Activated T-helper 1 cell treated with anti-CD3 and anti-CD28 coated beads, Interleukin-12 subunit alpha, Interleukin-12 subunit beta, Interleukin-2, Interleukin-4 antibody, amounts not matched to agents 30 ng/mL and 10 ng/mL and 1 ng/mL, durations not matched to agents 14 hours and 24 hours and 36 hours (primary cell): ENCODE data around the gene SSH3. TPM values are rescaled to one million over a fixed set of nuclear protein-coding genes. Genes with fewer than 3 reads are reported as not detected.
"Not testable (repeated sequence)": the region's sequence is repeated elsewhere in the genome, so short reads cannot be mapped to it uniquely, and the experiment has no call there.

ENCODE experiments used
- DNase-seq: peaks from one replicate; pipeline ENCODE4 v3.0.0; 2021; ENCODE audit warnings: low spot score
- H3K27ac Mint-ChIP-seq: one replicate; pipeline ENCODE4 v1.8.0; 2021; ENCODE audit warnings: mild to moderate bottlenecking, mixed read lengths
- H3K27me3 Mint-ChIP-seq: one replicate; pipeline ENCODE4 v1.8.0; 2022; ENCODE audit warnings: mild to moderate bottlenecking, moderate library complexity, mixed read lengths; ENCODE audit not compliant: insufficient read depth
- H3K36me3 Mint-ChIP-seq: one replicate; pipeline ENCODE4 v1.8.0; 2021; ENCODE audit warnings: low read depth, mixed read lengths
- H3K4me1 Mint-ChIP-seq: one replicate; pipeline ENCODE4 v1.8.0; 2021; ENCODE audit warnings: low read depth, mixed read lengths
- H3K4me3 Mint-ChIP-seq: one replicate; pipeline ENCODE4 v1.8.0; 2021; ENCODE audit warnings: mild to moderate bottlenecking, moderate library complexity, mixed read lengths
- H3K9me3 Mint-ChIP-seq: one replicate; pipeline ENCODE4 v1.8.0; 2021; ENCODE audit warnings: mixed read lengths
- intact Hi-C: fragments of 100-400 bp; cut with micrococcal nuclease; formaldehyde crosslinking; loops from one replicate; pipeline ENCODE4 v1.15.1; 2024
- total RNA-seq: library from RNA; stranded (reverse); gene quantifications from 2 replicates; pipeline ENCODE4 v1.2.3, GENCODE V29; 2022

The SSH3 gene, protein sequence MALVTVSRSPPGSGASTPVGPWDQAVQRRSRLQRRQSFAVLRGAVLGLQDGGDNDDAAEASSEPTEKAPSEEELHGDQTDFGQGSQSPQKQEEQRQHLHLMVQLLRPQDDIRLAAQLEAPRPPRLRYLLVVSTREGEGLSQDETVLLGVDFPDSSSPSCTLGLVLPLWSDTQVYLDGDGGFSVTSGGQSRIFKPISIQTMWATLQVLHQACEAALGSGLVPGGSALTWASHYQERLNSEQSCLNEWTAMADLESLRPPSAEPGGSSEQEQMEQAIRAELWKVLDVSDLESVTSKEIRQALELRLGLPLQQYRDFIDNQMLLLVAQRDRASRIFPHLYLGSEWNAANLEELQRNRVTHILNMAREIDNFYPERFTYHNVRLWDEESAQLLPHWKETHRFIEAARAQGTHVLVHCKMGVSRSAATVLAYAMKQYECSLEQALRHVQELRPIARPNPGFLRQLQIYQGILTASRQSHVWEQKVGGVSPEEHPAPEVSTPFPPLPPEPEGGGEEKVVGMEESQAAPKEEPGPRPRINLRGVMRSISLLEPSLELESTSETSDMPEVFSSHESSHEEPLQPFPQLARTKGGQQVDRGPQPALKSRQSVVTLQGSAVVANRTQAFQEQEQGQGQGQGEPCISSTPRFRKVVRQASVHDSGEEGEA
- total RNA-seq: 9.2 and 9.4 TPM in 2 replicates

DNA sequence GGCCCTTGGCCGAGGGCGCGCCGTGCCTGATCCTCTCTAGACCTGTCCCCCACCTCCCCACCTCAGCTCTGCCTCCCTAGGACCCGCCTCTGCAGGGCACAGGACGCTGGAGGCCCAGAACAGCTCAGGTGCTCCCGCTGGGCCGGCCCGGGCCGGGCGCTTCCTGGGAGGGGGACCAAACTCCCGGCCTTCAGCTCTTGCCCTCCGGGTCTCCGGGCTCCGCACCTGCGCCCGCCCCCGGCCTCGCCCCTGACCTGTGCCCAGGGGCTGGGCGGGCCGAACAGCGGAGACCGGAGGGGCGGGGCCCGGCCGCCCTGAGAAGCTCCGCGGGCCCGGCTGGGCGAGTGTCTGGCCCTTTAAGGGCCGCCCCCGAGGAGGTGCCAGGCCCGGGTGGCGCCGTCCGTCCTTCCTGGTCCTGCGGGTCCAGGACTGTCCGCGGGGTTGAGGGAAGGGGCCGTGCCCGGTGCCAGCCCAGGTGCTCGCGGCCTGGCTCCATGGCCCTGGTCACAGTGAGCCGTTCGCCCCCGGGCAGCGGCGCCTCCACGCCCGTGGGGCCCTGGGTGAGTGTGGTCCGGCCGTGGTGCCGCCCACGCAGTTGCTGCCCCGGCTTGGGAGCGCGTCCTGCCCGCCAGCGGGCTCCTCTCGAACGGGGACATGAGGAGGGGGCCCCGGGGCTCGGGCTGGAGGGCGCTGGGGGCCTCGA is at the start of gene SSH3:
Gene SSH3, plus strand, starts transcription at position 399 of the 703 bp plus-strand sequence. Its CDS starts 96 bp downstream, at position 495.
- Mint-ChIP-seq H3K4me3 (peak within 1 kb of the TSS; percentile 15), H3K9me3 (no peaks in the 10 kb centered on the region), H3K27me3 (no peaks in the 10 kb centered on the region), H3K36me3 (peaks cover 13% of the 10 kb centered on the region), H3K4me1 (peaks cover 11% of the 10 kb centered on the region), H3K27ac (no peak within 1 kb of the TSS)
- intact Hi-C loops: loop anchor here (1.0 to 2.0 kb wide), 3 partner anchors 10 to 14 kb away; partner anchors contain the start of gene ANKRD13D
- DNase-seq: no peak

DNA sequence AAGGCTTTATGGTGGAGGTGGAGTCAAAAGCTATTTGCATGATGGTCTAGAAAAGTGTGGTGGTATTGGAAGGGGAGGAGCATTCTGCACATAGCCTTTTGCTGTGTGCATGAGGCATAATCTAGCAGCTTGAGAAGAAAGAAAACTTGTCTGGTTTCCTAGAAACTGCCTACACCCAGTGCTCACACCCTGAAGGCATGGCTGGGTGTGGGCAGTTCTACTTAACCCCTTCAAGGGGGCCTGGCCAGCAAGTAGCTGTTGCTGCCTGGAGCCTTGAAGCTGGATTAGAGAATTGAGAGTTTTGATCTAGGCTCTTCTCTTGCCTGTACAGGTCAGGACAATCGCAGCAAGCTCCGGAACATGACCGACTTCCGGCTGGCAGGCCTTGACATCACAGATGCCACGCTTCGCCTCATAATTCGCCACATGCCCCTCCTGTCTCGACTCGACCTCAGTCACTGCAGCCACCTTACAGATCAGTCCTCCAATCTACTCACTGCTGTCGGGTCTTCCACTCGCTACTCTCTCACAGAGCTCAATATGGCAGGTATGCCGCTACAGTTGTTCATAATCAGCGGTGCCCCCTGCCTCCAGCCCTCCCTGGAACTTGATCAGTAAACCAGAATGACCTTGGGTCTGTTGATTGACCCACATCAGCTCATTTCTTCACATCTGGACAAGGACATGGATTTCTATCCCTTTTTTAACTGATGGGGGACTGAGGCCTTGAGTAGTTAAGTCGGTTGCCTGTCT is 49.3 kb upstream of the SSH3 start:
- H3K27ac Mint-ChIP-seq: peak overlapping the region; percentile 79
- H3K9me3 Mint-ChIP-seq: no peaks in the 10 kb centered on the region
- peaks cover 78% of the 10 kb centered on the region for H3K36me3 Mint-ChIP-seq
- no peaks in the 10 kb centered on the region for H3K27me3 Mint-ChIP-seq
- H3K4me3 Mint-ChIP-seq: peak overlapping the region; percentile 20
- H3K4me1 Mint-ChIP-seq: peaks cover 52% of the 10 kb centered on the region
- no peak for DNase-seq
- intact Hi-C loops: loop anchor here (1.0 kb wide), 2 partner anchors 8 to 13 kb away; no protein-coding TSS in a partner anchor

- Mint-ChIP-seq H3K9me3 (no peaks in the 10 kb centered on the region), H3K4me1 (peaks cover 45% of the 10 kb centered on the region), H3K4me3 (no peak overlapping the region), H3K27me3 (no peaks in the 10 kb centered on the region), H3K36me3 (peaks cover 70% of the 10 kb centered on the region), H3K27ac (no peak overlapping the region)
- intact Hi-C loops: no loop called here
- no peak for DNase-seq
Observed at GRCh38 chr11:67254798-67255197, 48.5 kb upstream of the SSH3 start.

DNA sequence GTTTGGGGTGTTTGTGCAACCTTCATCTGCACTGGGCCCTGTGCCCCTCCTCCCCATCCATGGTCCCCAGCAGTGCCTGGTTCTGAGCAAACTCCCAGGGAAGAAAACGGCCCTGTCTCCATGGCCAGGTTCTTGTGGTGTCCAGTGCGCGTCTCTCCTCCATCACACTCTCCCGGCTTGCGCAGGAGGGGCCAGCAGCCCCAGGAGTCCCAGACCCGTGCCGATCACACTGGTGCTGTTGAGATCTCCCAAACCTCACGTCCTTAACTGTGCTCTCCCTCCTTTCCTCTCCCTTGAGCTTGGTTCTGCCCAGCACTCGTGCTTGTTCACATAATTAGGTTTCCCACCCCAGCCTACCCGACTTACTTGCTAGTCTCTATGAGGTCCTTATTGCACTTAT is 48.0 kb upstream of the SSH3 start:
- no peaks in the 10 kb centered on the region for H3K27me3 Mint-ChIP-seq
- no peaks in the 10 kb centered on the region for H3K9me3 Mint-ChIP-seq
- no peak for DNase-seq
- peaks cover 65% of the 10 kb centered on the region for H3K36me3 Mint-ChIP-seq
- intact Hi-C loops: no loop called here
- peaks cover 44% of the 10 kb centered on the region for H3K4me1 Mint-ChIP-seq
- peak overlapping the region; percentile 23 for H3K27ac Mint-ChIP-seq
- no peak overlapping the region for H3K4me3 Mint-ChIP-seq

GRCh38 chr11:67255864-67256263 is 47.5 kb upstream of the SSH3 start:
- intact Hi-C loops: no loop called here
- Mint-ChIP-seq H3K4me3 (no peak overlapping the region), H3K9me3 (no peaks in the 10 kb centered on the region), H3K27ac (no peak overlapping the region), H3K36me3 (peaks cover 61% of the 10 kb centered on the region), H3K27me3 (no peaks in the 10 kb centered on the region), H3K4me1 (peaks cover 39% of the 10 kb centered on the region)
- DNase-seq: no peak

DNA sequence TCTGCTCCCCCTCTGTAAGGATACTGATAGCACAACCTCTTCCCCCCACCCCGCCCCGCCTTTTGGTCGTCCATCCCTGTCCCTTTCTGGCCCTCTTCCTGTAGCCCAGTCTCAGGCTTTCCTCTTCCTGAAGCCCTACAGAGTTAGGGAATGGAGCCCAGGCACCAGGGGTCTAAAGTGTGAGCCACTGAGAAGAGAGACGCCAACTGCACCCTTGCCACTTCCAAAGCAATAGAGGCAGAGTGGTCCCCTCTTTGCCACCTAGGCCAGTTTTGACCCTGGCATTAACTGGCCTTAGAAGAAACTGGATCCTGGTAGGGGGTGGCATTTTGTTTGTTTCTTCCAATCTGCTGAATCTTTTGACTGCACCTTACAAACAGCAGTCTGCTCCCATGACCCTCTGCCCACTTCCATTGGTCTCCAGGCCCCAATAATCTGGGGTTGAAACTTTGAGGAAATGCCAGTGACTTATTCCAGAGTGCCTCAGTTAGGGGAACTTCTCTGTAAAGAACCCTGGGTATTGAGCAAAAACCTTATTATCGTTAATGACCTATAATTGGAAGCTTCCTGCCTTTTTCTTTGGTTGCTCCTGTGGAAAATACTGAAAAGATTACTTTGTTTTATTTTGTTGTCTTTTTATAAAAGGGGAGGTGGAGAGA is 46.7 kb upstream of the SSH3 start:
- DNase-seq: no peak
- peaks cover 54% of the 10 kb centered on the region for H3K36me3 Mint-ChIP-seq
- no peak overlapping the region for H3K27ac Mint-ChIP-seq
- peaks cover 37% of the 10 kb centered on the region for H3K4me1 Mint-ChIP-seq
- intact Hi-C loops: no loop called here
- no peaks in the 10 kb centered on the region for H3K9me3 Mint-ChIP-seq
- no peaks in the 10 kb centered on the region for H3K27me3 Mint-ChIP-seq
- no peak overlapping the region for H3K4me3 Mint-ChIP-seq

DNA sequence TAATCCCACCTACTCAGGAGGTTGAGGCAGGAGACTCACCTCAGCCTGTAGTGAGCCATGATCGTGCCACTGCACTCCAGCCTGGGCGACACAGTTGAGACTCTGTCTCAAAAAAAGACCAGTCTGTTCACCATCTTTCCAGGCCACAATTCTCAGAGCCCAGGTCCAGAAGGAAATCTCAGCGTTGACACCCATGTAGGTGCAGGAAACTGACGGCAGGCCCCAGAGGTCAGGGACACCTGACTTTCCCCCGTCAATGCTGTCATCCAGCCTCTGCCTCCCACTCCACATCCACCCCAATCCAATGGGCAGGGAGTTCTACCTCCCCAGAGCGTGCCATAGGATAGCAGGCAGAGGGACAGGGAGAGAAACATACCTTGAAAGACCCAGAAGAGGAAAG is 42.9 kb upstream of the SSH3 start:
- Mint-ChIP-seq H3K27ac (no peak overlapping the region), H3K36me3 (peaks cover 26% of the 10 kb centered on the region), H3K4me3 (no peak overlapping the region), H3K4me1 (peaks cover 38% of the 10 kb centered on the region), H3K9me3 (no peaks in the 10 kb centered on the region), H3K27me3 (no peaks in the 10 kb centered on the region)
- intact Hi-C loops: no loop called here
- no peak for DNase-seq

DNA sequence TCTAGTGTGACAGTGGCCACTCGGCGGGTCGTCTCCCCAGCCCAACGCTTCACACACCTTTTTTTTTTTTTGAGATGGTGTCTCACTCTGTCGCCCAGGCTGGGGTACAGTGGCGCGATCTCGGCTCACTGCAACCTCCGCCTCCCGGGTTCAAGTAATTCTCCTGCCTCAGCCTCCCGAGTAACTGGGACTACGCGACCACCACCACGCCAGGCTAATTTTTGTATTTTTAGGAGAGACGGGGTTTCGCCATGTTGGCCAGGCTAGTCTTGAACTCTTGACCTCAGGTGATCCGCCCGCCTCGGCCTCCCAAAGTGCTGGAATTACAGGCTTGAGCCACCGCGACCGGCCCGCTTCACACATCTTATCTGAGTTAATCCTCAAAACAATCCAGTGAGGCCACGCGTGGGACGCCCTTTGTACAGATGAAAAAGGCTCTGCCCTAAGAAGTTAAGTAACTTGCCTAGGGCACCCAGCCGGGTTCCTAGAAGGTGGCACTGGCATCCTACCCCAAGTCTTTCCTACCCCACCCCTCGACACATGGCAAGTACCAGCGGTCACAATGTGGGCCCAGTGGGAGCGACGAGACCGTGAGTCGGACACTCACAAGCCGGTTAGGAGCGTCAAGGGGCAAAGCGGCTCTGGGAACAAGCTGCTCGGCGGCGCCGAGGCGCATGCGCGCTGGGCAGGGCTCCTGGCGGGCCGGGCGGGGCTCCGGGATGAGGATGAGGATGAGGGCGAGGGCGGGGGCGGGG is 42.3 kb upstream of the SSH3 start:
- H3K36me3 Mint-ChIP-seq: peaks cover 20% of the 10 kb centered on the region

DNA sequence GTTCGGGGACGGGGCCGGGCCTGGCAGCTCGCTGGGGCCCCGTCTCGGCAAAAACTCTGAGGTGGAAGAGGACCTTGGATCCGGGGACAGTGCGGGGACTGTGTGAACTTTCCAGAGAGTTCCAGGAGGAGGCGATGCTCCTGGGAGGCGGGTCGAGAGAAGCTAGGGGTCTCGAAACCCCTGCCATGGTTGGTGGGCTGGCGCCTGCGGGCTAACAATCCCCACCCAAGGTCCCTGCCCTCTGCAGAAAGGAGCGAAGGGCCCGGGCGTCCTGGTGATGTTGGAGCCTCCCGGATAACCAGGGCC is 41.7 kb upstream of the SSH3 start:
- H3K9me3 Mint-ChIP-seq: no peaks in the 10 kb centered on the region
- peaks cover 44% of the 10 kb centered on the region for H3K4me1 Mint-ChIP-seq
- H3K36me3 Mint-ChIP-seq: peaks cover 16% of the 10 kb centered on the region
- H3K27me3 Mint-ChIP-seq: no peaks in the 10 kb centered on the region
- no peak overlapping the region for H3K4me3 Mint-ChIP-seq
- intact Hi-C loops: no loop called here
- no peak for DNase-seq
- no peak overlapping the region for H3K27ac Mint-ChIP-seq

More for the DNA sequence above, 42.3 kb upstream of the SSH3 start:
- intact Hi-C loops, H3K27ac Mint-ChIP-seq, H3K9me3 Mint-ChIP-seq, DNase-seq, H3K27me3 Mint-ChIP-seq: not testable (repeated sequence)
- peak overlapping the region; percentile 63 for H3K4me3 Mint-ChIP-seq
- peaks cover 44% of the 10 kb centered on the region for H3K4me1 Mint-ChIP-seq

GRCh38 chr11:67261946-67262681 is 41.2 kb upstream of the SSH3 start:
- Mint-ChIP-seq H3K9me3 (no peaks in the 10 kb centered on the region), H3K4me1 (peaks cover 44% of the 10 kb centered on the region), H3K36me3 (peaks cover 12% of the 10 kb centered on the region), H3K4me3 (peak overlapping the region; percentile 67), H3K27ac (peak overlapping the region; percentile 87), H3K27me3 (no peaks in the 10 kb centered on the region)
- intact Hi-C loops: loop anchor here (1.0 kb wide), 4 partner anchors 9 to 120 kb away; no protein-coding TSS in a partner anchor
- no peak for DNase-seq
